Femur (tissue), 1 donor: Measurements from ENCODE around the gene EOGT.

Experiments used
- DNase-seq: peaks from one replicate; pipeline ENCODE4 v3.0.0-alpha.2; 2017

EOGT gene

GRCh38 chr3:69008980-69009379 lies 4.5 kb downstream of the EOGT start:
- no peak for DNase-seq

- no peak for DNase-seq
Observed at GRCh38 chr3:69005791-69006482, 7.5 kb downstream of the EOGT start.

GRCh38 chr3:69005071-69005790 lies 8.3 kb downstream of the EOGT start:
- no peak for DNase-seq

DNA sequence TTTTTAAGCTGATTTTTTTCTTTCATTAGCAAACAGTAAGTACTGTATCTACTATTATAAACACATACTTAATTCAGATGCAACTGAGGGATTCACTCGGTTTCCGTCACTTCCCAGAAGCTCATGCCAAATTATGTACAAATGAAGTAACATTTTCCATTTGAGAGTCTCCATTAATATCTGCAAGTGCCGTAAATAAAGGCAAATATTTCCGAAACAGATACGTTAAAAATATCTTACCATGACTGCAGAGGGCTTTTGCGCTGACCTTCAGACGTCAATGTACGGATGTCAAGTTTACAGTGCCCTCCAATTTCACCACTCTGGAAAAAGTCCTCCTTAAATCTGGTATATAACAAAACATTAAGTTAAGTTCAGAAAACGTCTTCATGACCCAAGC lies 9.3 kb downstream of the EOGT start:
- no peak for DNase-seq

- DNase-seq, result no peak
Observed at GRCh38 chr3:68999605-69000004, 13.9 kb downstream of the EOGT start.

GRCh38 chr3:68999158-68999557 lies 14.3 kb downstream of the EOGT start:
- no peak for DNase-seq

DNA sequence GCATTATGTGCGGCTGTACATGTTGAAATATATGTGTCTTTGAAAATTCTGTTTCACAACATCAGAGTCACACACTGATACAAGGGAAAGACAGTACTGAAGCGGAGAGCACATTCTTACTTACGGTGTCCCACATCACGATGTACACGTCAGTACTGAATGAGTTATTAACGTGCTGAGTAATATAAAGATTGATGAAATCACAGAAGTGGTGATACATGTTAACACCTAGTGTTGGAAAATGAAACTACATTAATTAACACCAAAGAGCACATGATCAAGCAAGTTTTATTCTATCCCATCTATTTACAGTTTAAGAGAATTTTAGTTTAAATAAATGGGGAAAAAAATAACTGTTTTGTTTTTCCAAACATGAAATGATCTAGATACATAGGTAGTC lies 15.6 kb downstream of the EOGT start:
- no peak for DNase-seq

GRCh38 chr3:68996356-68996995 lies 17.0 kb downstream of the EOGT start:
- no peak for DNase-seq

GRCh38 chr3:68988740-68989139 lies 24.7 kb downstream of the EOGT start:
- no peak for DNase-seq

DNA sequence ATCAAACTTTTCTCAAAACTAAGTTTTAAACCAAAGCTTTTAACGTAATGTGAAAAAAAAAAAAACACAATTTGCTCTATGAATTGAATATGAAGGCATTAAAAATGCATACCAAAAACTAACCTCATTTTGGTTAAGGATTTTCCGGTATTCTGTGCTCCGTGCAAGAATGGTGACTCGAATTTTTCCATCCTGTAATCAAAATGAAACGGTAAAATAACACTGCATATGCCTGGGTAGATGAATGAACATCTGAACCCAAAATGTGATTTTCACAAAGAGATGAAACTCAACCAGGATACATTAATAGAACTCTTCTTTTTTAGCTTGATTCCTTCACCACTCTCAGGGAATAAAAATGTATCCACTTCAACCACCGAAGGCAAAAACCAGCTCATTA lies 26.2 kb downstream of the EOGT start:
- no peak for DNase-seq

DNA sequence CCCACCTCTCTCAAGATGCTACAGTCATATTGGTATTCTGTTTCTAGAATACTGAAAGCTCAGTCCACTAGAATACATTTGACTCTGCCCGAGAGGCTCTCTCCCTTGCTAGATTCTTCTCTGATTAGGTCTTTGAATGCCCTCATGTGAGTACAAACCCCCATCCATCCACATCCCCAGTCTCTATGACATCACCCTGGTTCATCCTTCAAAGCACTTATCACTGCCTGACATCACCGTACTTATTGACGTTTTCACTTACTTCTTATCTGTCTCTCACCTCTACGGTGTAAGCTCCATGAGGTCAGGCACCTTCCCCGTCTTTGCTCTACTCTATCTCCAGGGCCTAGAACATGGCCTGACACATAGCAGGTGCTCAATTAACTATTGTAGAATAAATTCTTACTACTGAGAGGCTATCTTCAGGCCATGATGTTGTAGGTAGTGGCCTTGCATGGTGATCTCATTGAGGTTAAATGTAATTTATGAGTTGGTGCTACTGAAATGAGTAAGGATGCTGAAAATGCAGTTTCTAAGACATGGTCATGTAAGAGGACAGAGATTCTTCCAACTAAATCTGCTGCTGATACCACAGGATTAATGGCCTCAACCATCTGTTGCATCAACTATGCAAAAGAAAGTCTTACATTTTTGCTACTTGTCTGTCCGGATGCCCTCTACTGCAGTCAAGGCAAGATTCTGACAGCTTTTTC lies 26.8 kb downstream of the EOGT start:
- DNase-seq, result no peak

- DNase-seq, result no peak
Observed at GRCh38 chr3:68985146-68985790, 28.2 kb downstream of the EOGT start.

- DNase-seq, result no peak
Observed at GRCh38 chr3:68984011-68984530, 29.4 kb downstream of the EOGT start.

- DNase-seq, result no peak
Observed at GRCh38 chr3:68977486-68978167, 35.9 kb downstream of the EOGT start.

DNA sequence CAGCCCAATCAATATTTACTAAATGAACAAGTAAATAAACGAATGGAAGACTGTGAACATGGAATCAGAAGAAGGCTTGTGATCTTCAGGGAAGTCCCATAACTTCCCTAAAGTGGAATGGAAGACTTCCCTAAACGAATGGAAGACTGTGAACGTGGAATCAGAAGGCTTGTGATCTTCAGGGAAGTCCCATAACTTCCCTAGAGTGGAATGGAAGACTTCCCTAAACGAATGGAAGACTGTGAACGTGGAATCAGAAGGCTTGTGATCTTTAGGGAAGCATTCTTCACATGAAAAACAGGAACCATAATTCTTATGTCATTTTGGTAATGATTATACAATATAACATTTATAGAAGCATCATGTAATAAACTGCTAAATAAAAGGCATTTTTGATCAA lies 38.8 kb downstream of the EOGT start:
- no peak for DNase-seq

DNA sequence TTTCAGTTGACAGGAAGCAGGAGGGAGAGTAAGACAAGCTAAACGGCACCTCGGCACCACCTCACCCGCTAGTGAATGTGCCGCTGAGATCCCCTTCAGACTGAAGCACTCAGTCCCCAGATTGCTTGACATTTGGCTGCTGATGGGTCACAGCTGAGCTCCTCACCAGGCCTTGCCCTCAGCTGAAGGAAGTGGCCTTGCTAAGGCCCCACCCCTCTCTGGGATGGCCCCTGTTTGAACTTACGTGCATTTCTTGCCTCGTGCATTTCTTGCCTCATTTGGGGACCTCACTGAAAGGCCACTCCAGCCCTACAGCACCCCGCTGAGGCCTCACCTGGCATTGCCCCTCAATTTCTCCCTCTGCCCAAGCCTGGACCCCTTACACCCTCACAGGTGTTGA lies 39.8 kb downstream of the EOGT start:
- no peak for DNase-seq

DNA sequence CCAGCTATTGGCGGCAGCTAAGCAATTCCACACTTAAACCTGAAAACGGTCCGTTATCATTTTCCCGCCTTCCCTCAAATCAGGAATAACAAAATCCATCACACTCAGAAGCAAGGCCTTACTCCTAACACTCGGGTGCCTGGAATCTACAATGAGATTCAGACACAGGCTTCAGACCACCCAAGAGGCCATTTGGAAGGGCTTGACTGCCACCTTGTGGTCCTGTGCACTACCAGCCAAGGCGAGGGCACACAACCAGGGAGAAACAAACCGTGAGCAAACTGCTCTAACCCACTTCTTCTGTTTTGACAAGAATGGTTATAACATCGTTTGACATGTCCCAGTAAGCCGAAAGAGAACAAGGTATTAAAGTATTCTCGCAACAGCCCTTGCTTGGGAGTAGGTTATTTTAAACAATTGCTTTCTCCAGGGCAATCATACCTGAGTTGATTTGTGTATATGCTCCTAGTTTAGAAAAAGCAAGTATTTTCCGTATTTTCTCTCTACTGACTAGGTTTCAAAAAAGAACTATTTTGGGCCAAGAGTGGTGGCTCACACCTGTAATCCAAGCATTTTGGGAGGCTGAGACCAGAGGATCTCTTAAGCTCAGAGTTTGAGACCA lies 41.0 kb downstream of the EOGT start:
- DNase-seq, result peak; percentile 65

- no peak for DNase-seq
Observed at GRCh38 chr3:68964694-68965093, 48.8 kb downstream of the EOGT start.

DNA sequence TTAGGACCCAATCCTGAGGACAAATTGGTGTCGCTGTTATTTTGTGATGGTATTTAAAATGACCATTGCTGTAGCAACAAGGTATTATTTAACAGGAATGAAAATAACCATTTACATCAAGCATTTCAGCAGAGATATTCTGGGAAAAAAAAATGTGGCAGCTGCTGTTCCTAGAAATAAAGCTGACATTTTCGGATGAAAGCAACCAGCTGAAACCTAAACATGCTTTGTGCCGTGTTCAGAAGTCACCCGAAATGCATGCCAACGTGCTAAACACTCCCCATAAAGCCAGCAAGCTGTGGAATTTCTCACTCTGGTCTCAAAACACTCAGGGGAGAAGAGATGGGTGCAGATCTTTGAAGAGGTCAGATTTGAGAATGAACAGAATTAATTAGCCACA lies 49.6 kb downstream of the EOGT start:
- DNase-seq, result no peak

DNA sequence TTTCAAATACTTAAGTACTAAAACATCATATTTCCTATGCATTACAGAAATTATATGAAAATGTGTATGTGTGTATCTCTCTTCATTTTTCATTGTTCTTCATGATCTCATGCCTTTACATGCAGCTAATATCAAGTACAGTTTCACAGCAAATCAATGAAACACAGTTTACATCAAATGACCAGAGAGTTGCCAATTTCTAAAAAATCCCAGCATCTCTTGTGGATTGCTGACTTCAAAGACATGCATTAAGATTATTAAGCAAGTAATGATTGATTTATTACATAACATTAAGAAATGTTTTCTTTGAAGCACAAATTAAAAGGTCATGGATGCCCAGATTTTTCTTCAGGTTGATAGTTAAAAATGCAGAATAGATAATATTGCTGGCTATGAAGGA lies 50.1 kb downstream of the EOGT start:
- DNase-seq, result no peak

DNA sequence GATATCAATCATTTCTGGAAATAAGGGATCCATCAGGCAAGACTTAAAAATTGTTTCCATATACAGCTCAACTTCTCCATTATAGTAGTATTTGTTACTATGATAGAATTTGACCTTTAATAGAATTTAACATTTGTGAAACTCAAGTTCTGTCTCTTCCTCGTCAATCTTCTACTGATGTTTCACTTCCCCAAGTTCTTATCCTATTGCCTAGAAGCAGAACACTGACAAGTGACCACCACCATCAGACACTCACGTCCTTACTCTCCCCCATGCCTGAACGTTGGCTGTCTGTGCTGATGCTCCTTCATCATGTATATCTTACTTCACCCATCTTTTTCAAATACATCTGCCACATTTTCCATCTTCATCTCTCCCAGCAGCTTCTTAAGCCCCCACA lies 54.6 kb downstream of the EOGT start:
- DNase-seq, result no peak

- no peak for DNase-seq
Observed at GRCh38 chr3:68957895-68958294, 55.6 kb downstream of the EOGT start.
